GM12865 (cell line): ENCODE results near the gene FARS2.

Experiments
- DNase-seq: peaks from one replicate; pipeline ENCODE4 v3.0.0; 2010; ENCODE audit warnings: low read depth
- H3K4me3 ChIP-seq: 2 replicates; pipeline ENCODE4 v1.5.1; 2011; ENCODE audit warnings: mild to moderate bottlenecking, low read depth, low read length, control low read depth
- TF ChIP-seq, protein P1 (sequence below): IDR thresholded peaks from 2 replicates; pipeline ENCODE4 v1.5.1; 2011; ENCODE audit warnings: low read length, control low read depth, low read depth, inconsistent platforms; ENCODE audit not compliant: insufficient read depth; ENCODE audit errors: missing control alignments

Gene FARS2

GRCh38 chr6:5630636-5631035, 369.3 kb downstream of the FARS2 start:
- DNase-seq, result no peak
- no peak overlapping the region for H3K4me3 ChIP-seq
- TF ChIP-seq, protein P1, sequence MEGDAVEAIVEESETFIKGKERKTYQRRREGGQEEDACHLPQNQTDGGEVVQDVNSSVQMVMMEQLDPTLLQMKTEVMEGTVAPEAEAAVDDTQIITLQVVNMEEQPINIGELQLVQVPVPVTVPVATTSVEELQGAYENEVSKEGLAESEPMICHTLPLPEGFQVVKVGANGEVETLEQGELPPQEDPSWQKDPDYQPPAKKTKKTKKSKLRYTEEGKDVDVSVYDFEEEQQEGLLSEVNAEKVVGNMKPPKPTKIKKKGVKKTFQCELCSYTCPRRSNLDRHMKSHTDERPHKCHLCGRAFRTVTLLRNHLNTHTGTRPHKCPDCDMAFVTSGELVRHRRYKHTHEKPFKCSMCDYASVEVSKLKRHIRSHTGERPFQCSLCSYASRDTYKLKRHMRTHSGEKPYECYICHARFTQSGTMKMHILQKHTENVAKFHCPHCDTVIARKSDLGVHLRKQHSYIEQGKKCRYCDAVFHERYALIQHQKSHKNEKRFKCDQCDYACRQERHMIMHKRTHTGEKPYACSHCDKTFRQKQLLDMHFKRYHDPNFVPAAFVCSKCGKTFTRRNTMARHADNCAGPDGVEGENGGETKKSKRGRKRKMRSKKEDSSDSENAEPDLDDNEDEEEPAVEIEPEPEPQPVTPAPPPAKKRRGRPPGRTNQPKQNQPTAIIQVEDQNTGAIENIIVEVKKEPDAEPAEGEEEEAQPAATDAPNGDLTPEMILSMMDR, result no peak

DNA sequence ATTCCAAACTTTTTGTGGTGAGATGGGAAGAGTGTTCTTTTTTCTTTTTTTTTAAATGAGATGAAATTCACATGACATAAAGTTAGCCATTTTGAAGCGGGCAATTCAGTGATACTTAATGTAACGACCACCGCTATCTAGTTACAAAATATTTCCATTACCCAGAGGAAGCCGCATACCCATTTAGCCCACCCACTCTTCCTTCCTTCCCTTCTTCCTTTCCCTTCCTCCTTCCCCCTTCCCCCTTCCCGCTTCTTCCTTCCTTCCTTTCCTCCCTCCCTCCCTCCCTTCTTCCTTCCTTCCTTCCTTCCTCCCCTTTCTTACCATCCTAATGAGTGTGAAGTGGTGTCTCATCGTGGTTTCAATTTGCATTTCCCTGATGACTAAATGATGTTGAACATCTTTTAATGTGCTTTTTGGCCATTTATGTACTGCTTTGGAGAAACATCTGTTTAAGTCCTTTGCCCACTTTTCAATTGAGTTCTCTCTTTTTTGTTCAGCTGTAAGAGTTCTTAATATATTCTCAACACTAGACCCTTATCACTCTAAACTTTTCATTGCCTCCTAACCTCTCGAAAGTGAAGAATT, 371.1 kb downstream of the FARS2 start:
- TF ChIP-seq, protein P1, result no peak
- DNase-seq, result no peak
- H3K4me3 ChIP-seq, result no peak overlapping the region

- TF ChIP-seq, protein P1, result no peak
These were observed 373.2 kb downstream of the FARS2 start for GRCh38 chr6:5634525-5634924.

DNA sequence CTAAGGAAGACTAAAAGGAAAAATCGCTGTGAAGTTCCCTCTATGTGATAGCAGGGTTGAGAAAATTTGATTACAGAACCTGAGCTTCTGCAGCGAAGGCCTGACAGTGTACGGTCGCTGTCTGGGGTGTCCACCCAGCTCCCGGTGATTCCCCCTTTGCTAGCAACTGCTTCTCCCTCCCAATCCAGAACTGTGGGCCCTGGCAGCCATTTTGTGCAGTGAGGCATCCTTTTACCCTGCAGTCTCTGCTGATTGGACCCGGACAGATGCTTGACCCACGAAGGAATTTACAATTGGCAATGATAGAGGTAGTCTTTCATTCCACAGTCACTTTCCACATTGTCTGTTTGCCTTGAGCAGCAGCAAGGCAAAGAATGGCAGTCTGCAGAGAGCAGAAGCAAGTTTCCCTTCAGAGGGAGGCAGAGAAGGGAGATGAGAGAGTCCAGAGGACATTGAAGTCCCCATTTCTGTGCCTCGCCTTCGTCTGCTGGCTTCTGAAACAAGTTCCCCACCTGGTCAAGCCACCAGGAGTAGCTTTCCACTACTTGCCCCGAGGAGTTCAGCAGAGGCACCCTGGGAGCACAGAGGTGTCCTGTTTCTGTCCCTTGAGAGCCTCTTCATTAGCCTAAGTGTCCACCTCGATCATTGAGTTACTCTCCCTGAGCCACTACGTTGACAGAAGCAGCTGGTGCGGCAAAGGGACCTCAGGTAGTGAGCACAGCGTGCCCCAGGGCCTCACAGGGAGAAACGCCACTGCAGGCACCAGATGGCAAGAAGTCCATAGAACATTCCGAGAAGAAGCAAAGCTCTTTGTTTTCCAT, 375.1 kb downstream of the FARS2 start:
- H3K4me3 ChIP-seq, result no peak overlapping the region
- TF ChIP-seq, protein P1, result no peak
- no peak for DNase-seq

More at GRCh38 chr6:5634525-5634924, 373.2 kb downstream of the FARS2 start:
- no peak overlapping the region for H3K4me3 ChIP-seq
- no peak for DNase-seq

DNA sequence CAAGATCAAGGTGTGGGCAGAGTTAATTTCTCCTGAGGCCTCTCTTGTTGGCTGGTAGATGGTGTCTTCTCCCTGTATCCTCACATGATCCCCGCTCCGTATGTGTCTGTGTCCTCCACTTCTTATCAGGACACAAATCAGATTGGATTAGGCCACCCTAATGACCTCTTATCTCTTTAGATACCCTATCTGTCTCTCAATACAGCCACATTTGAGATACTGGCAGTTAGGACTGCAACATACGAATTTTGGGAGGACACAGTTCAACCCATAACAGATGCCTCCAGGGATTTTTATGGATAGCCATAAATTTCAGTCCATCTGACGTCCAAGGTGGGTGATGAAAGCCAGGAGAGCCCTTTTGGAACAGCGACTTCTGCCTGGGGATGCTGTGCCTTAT, 376.4 kb downstream of the FARS2 start:
- TF ChIP-seq, protein P1, result no peak
- no peak for DNase-seq
- H3K4me3 ChIP-seq, result no peak overlapping the region

- no peak for DNase-seq
- TF ChIP-seq, protein P1, result no peak
- no peak overlapping the region for H3K4me3 ChIP-seq
These were observed 377.4 kb downstream of the FARS2 start for GRCh38 chr6:5638666-5639065.

- H3K4me3 ChIP-seq, result no peak overlapping the region
- no peak for DNase-seq
- TF ChIP-seq, protein P1, result no peak
These were observed 377.9 kb downstream of the FARS2 start for GRCh38 chr6:5639193-5639592.
